DMS153 treated with DMSO at 0.1 percent for 48 hours (cell line): ENCODE results near the gene ABI1.

Source experiments
- DNase-seq: peaks from one replicate; lab custom pipeline; 2025; ENCODE audit not compliant: unreplicated experiment; lab: John Stamatoyannopoulos, UW

Gene ABI1

GRCh38 chr10:26855186-26855585, 5.6 kb downstream of the ABI1 start:
- no peak for DNase-seq

- no peak for DNase-seq
Measured at GRCh38 chr10:26854524-26854923, 6.2 kb downstream of the ABI1 start.

DNA sequence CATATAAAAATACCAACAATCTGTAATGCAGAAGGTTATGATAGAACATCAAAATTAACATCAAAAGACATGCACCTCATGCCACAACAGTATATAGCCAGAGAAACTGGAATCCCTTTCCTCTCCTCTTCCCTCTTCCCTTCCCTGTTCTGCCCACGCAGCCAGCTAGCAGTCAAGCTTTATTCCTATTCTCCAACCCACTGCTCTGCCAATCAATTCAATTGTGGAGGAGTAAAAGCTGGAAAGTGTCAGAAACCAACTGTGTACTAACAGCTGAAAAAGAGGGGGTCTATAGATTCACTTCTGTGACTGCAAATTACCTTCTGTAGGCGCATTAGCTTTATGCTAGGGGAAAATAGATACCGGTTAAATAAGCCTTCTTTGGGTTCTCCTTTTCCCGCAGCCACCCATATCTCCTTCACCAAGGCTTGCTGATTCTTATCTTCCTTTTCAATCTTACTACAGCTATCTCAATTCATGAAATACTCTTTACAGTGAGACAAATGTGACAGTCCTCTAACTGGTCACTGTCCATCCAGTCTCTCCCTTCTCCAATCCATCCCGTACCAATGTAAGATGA, 16.3 kb downstream of the ABI1 start:
- no peak for DNase-seq

- DNase-seq = no peak
Measured at GRCh38 chr10:26843736-26844135, 17.0 kb downstream of the ABI1 start.

- DNase-seq = no peak
Measured at GRCh38 chr10:26841733-26842317, 18.9 kb downstream of the ABI1 start.

DNA sequence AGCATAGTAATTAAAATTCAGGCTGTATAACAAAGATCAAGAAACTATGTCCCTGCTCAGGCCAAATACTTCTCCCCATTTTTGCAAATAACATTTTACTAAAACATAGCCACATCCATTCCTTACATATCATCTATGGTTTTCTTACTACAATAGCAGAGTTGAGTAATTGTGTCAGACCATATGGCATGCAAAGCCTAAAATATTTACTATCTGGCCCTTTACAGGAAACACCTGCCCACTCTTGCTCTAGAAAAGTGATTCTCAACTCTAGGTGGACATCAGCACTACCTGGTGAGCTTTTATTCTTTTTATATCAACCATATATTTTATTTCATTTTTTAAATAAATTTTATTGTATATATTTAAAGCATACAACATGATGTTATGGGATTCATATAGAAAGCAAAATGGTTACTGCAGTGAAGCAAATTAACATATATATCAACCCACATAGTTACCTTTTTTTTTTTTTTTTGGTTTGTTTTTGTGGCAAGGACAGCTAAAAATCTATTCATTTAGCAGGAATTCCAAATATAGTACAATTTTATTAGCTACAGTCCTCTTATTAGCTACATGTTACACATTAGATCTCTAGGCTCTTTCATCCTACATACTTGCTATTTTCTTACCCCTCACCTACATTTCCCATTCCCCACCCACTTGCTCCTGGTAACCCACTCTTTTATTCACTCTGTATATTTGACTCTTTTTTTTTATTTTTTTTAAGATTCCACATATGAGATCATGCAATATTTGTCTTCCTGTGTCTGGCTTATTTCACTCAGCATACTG, 19.6 kb downstream of the ABI1 start:
- no peak for DNase-seq

GRCh38 chr10:26839966-26840627, 20.7 kb downstream of the ABI1 start:
- no peak for DNase-seq

DNA sequence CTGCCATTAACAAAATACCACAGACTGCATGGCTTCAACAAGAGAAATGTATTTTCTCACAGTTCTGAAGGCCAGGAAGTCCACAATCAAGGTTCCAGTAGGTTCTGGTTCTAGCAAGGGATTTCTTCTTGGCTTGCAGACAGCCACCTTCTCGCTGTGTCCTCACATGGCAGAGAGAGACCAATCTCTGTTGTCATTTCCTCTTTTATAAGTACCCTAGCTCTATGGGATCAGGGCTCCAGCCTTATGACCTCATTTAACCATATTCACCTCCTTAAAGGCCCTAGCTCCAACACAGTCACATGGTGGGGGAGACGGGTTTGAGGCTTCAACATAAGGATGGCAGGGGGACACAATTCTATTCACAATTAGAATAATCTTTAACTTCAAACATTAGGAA, 23.6 kb downstream of the ABI1 start:
- no peak for DNase-seq

- DNase-seq = no peak
Measured at GRCh38 chr10:26835025-26835424, 25.7 kb downstream of the ABI1 start.

DNA sequence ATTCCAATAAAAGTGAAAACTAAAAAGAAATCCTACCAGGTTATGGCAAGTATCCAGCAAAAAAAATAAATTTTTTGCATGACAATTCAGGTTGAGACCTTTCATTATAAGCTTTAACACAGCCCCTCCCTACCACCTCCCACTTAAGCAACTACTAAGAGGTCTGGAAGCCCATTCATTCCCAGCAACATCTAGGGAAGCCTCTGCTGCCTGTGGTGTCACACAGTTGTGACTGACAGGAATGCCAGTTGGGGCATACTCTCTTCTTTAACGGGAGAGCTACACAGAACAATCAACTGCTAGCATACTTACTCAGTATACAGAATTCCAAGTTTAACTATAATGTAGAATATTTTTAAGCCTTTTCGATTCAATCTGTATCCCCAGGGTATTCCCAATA, 27.8 kb downstream of the ABI1 start:
- DNase-seq = no peak

- DNase-seq = no peak
Measured at GRCh38 chr10:26831936-26832335, 28.8 kb downstream of the ABI1 start.

- DNase-seq = no peak
Measured at GRCh38 chr10:26829810-26830515, 30.8 kb downstream of the ABI1 start.

DNA sequence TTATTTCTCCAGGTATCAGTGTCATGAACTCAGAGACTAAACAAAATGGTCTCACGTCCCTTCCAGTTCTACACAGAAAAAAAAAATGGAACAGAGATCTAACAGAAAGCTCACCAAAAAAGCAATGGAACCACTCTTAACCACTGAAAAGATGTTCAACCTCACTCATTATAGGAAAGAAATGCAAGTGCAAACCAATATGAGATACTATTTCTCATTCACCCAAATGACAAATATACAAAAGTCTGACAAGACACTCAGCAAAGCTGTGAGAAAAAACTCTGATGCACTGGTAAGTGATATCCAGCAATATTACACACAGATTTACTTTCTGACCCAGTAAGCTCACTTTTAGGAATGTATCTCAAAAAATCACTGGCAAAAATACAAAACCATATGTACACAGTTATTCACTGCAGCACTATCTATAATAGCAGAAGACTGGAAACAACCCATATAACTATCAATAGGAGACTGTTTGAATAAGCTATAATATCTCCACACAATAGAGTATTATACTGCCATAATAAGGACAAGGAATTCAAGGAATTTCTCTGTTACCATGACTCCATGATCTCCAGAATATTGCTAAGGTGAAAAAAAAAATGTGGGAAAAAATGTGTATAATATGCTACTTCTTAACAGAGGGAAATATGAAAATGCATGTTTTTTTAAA, 36.6 kb downstream of the ABI1 start:
- DNase-seq = no peak

DNA sequence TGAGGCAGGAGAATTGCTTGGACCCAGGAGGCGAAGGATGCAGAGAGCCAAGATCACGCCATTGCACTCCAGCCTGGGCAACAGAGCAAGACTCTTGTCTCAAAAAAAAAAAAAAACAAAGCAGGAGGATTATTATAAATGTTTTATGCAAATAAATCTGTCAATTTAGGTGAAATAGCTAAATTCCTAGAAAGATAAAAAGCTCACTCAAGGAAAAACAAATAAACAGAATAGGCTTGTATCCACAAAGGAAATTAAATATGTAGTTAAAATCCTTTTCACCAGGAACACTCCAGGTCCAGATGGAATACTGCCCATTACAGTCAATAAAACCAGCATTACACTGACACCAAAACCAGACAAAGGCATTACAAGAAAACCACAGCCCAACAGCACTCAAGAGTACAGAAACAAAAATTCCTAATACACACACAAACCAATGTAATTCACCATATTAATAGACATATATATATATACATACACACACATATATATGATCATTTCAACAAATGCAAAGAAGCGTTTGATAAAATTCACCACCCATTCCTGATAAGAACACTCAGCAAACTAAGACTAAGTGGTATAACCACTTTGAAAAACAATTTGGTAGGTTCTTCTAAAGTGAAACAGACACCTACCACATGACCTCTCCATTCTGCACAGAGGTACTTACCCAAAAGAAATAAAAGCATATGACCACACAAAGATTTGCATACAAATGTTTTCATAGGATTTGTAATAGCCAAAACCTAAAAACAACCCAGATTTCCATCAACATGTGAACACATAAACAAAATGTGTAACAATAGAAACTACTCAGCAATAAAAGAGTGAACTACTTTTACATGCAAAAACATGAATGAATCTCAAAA, 38.8 kb downstream of the ABI1 start:
- no peak for DNase-seq

DNA sequence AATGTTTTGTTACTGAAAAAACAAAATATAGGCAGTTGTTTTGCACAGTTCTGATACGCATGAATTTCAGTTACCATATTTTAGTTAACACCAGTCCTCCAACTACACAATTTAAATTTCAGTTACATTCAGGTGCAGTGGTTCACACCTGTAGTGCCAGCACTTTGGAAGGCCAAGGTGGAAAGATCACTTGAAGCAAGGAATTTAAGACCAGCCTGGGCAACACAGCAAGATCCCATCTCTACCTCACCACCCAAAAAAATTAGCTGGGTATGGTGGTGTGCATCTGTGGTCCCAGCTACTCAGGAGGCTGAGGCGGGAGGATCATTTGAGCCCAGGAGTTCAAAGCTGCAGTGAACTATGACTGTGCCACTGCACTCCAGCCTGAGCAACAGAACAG, 45.3 kb downstream of the ABI1 start:
- no peak for DNase-seq

- DNase-seq = no peak
Measured at GRCh38 chr10:26810435-26811026, 50.2 kb downstream of the ABI1 start.

- DNase-seq = no peak
Measured at GRCh38 chr10:26809973-26810372, 50.8 kb downstream of the ABI1 start.

DNA sequence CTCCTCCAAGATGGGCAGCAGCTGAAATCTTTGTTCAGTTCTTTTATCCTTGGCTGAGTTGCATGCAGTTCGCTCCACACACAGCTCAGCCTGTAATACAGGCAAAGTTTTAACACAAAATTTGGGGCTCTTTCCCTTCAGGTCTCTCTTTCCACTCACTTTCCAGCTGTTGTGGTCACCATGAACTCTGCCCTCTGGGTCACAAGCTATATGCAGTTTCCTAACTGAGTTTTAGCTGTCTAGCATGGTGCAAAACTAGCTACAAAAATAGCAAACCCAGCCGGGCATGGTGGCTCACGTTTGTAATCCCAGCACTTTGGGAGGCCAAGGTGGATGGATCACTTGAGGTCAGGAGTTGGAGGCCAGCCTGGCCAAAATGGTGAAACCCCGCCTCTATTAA, 53.2 kb downstream of the ABI1 start:
- no peak for DNase-seq

DNA sequence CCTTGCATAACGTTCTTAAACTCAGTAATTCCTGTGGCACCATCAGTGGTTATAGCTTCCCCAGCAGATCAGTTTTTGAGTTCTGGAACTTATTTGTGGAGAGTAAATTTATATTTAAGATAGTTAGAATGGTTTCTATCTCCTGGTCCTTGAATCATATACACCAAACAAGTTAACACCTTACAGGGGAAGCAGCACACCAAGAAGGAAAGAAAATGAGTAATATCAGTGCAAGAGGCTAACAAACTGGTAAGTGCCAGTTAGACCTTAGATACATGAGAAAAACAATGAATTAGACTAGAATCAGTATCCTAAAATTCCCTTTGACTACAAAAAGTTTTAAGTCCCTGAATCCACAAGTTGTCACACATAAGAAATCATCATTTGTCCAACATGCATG, 54.2 kb downstream of the ABI1 start:
- DNase-seq = no peak
